Measurements from ENCODE around the gene FAM13C.

Gene FAM13C

DNA sequence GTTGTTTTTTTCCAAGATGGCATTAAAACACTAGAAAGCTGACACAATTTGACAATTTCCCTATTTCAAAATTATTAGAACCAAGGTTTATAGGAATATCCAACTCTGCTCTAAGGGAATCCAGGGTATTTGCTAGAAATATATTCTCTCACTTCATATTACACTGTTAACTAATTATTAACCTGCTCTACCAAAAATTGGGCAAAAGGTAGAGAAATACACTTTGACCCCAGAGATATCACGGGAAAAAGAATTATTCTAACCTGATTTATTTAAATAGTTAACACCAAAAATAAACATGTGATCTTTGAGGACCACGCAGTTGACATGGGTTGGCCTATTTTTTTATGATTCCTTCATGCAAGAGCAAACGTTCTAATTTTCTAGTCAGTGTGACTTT lies 21.6 kb upstream of the FAM13C start:
- H3K79me2 ChIP-seq (ENCODE audit: insufficient read depth, low read length) = no peaks in the 10 kb centered on the region
- no peak overlapping the region for H2AFZ ChIP-seq (ENCODE audit: low read depth, low read length)
- H3K4me1 ChIP-seq (ENCODE audit: insufficient read depth, low read length) = no peaks in the 10 kb centered on the region
- TF ChIP-seq, protein P1, sequence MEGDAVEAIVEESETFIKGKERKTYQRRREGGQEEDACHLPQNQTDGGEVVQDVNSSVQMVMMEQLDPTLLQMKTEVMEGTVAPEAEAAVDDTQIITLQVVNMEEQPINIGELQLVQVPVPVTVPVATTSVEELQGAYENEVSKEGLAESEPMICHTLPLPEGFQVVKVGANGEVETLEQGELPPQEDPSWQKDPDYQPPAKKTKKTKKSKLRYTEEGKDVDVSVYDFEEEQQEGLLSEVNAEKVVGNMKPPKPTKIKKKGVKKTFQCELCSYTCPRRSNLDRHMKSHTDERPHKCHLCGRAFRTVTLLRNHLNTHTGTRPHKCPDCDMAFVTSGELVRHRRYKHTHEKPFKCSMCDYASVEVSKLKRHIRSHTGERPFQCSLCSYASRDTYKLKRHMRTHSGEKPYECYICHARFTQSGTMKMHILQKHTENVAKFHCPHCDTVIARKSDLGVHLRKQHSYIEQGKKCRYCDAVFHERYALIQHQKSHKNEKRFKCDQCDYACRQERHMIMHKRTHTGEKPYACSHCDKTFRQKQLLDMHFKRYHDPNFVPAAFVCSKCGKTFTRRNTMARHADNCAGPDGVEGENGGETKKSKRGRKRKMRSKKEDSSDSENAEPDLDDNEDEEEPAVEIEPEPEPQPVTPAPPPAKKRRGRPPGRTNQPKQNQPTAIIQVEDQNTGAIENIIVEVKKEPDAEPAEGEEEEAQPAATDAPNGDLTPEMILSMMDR (IDR thresholded peaks at IDR 0.05; ENCODE audit: borderline replicate concordance, extremely low read depth, low read length, poor library complexity, severe bottlenecking) = no peak
- TF ChIP-seq EZH2 (IDR thresholded peaks at IDR 0.05; ENCODE audit: borderline replicate concordance, low read depth, low read length, severe bottlenecking) = no peak
- no peak for ATAC-seq (ENCODE audit: insufficient read depth, low read depth)
- H3K27ac ChIP-seq (ENCODE audit: low read length) = no peak overlapping the region
- H3K36me3 ChIP-seq (ENCODE audit: insufficient read depth, low read length) = no peaks in the 10 kb centered on the region
- H4K20me1 ChIP-seq (ENCODE audit: insufficient read depth, low read length) = no peaks in the 10 kb centered on the region
- no peaks in the 10 kb centered on the region for H3K9me3 ChIP-seq (ENCODE audit: insufficient read depth, low read length, severe bottlenecking)
- H3K4me2 ChIP-seq (ENCODE audit: insufficient read depth, low read length) = no peak overlapping the region
- DNase-seq = no peak
- no peak overlapping the region for H3K9ac ChIP-seq (ENCODE audit: low read depth, low read length)
- H3K27me3 ChIP-seq (ENCODE audit: insufficient read depth, low read length, poor library complexity) = no peaks in the 10 kb centered on the region
- H3K4me3 ChIP-seq (ENCODE audit: low read depth in 1 of 2, low read length in 2 of 2) = no peak overlapping the region

DNA sequence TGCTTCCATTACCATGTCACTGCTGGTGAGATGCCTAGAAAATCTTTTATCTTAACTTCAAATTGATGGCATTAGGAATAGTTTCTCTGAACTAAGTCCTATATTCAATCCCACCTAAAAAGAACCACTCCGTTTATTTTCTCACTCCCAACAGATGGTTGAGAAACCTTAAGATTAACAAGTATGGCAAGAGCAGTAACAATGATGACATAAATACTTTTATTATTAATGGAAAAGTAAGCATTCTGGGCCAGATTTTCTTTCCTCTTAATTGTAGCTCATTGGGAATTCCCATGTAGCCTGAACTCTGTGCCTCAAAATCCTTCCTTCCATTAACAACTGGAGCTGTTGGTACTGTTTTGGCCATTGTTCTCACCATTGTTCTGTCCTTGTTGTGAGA lies 21.1 kb upstream of the FAM13C start:
- no peak for ATAC-seq (ENCODE audit: insufficient read depth, low read depth)
- H3K4me1 ChIP-seq (ENCODE audit: insufficient read depth, low read length) = no peaks in the 10 kb centered on the region

DNA sequence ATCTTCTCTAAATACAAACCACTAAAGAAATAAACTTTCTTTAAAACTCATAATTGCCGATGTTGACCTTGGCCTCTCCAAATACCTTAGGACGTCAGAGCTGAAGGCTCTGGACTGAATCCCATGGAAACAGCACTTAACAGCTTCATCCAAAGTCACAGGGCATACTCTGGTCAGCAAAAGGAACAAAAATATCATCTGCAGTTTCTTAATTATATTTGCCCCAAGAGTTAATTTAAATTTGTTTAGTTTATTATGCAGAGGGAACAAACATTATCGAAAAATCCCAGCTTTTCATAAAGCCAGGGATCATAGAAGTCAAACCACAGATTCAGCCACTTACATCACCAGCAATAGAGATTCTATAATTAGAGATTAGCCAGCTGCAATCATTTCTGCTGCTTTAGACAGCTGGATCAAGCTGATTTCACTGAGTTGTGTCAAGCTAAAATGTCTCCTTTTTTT lies 20.5 kb upstream of the FAM13C start:
- H3K79me2 ChIP-seq (ENCODE audit: insufficient read depth, low read length) = no peaks in the 10 kb centered on the region
- no peak for DNase-seq
- ATAC-seq (ENCODE audit: insufficient read depth, low read depth) = no peak

More for the DNA sequence above, 21.1 kb upstream of the FAM13C start:
- Histone ChIP-seq H4K20me1 (ENCODE audit: insufficient read depth, low read length) (no peaks in the 10 kb centered on the region), H3K4me3 (ENCODE audit: low read depth in 1 of 2, low read length in 2 of 2) (no peak overlapping the region), H3K9ac (ENCODE audit: low read depth, low read length) (no peak overlapping the region), H3K27me3 (ENCODE audit: insufficient read depth, low read length, poor library complexity) (no peaks in the 10 kb centered on the region), H3K36me3 (ENCODE audit: insufficient read depth, low read length) (no peaks in the 10 kb centered on the region), H3K79me2 (ENCODE audit: insufficient read depth, low read length) (no peaks in the 10 kb centered on the region), H2AFZ (ENCODE audit: low read depth, low read length) (no peak overlapping the region), H3K4me2 (ENCODE audit: insufficient read depth, low read length) (no peak overlapping the region), H3K27ac (ENCODE audit: low read length) (no peak overlapping the region), H3K9me3 (ENCODE audit: insufficient read depth, low read length, severe bottlenecking) (no peaks in the 10 kb centered on the region)
- DNase-seq = no peak
- TF ChIP-seq, protein P1 (IDR thresholded peaks at IDR 0.05; ENCODE audit: borderline replicate concordance, extremely low read depth, low read length, poor library complexity, severe bottlenecking) = no peak
- no peak for TF ChIP-seq EZH2 (IDR thresholded peaks at IDR 0.05; ENCODE audit: borderline replicate concordance, low read depth, low read length, severe bottlenecking)

More for the DNA sequence above, 20.5 kb upstream of the FAM13C start:
- no peak overlapping the region for H3K4me2 ChIP-seq (ENCODE audit: insufficient read depth, low read length)
- no peaks in the 10 kb centered on the region for H4K20me1 ChIP-seq (ENCODE audit: insufficient read depth, low read length)
- H3K9me3 ChIP-seq (ENCODE audit: insufficient read depth, low read length, severe bottlenecking) = no peaks in the 10 kb centered on the region
- no peak overlapping the region for H3K9ac ChIP-seq (ENCODE audit: low read depth, low read length)
- no peak overlapping the region for H2AFZ ChIP-seq (ENCODE audit: low read depth, low read length)
- no peak overlapping the region for H3K4me3 ChIP-seq (ENCODE audit: low read depth in 1 of 2, low read length in 2 of 2)
- H3K27ac ChIP-seq (ENCODE audit: low read length) = no peak overlapping the region
- no peaks in the 10 kb centered on the region for H3K4me1 ChIP-seq (ENCODE audit: insufficient read depth, low read length)
- H3K27me3 ChIP-seq (ENCODE audit: insufficient read depth, low read length, poor library complexity) = no peaks in the 10 kb centered on the region
- TF ChIP-seq, protein P1 (IDR thresholded peaks at IDR 0.05; ENCODE audit: borderline replicate concordance, extremely low read depth, low read length, poor library complexity, severe bottlenecking) = no peak
- no peak for TF ChIP-seq EZH2 (IDR thresholded peaks at IDR 0.05; ENCODE audit: borderline replicate concordance, low read depth, low read length, severe bottlenecking)
- no peaks in the 10 kb centered on the region for H3K36me3 ChIP-seq (ENCODE audit: insufficient read depth, low read length)

Data from DND-41 (cell line).